ENCODE data around the gene QPCT. TPM values are rescaled to one million over a fixed set of nuclear protein-coding genes. Genes with fewer than 3 reads are reported as not detected.

The QPCT gene
- total RNA-seq, 3 donors from 2014 or later, result 4.3 to 15.8 (median 6.8) TPM

GRCh38 chr2:37326285-37326684, 18.1 kb upstream of the QPCT start:
- DNase-seq (peak in 1 of 3 donors; percentile 43), ATAC-seq (peak; percentile 47)
- TF ChIP-seq CTCF (IDR thresholded peaks at IDR 0.05), result no peak
- H3K4me3 ChIP-seq, result no peak overlapping the region
- no peaks in the 10 kb centered on the region for H3K36me3 ChIP-seq (ENCODE audit: low read depth)
- H3K9me3 ChIP-seq, result no peaks in the 10 kb centered on the region
- intact Hi-C loops (cut with DNase I, micrococcal nuclease), result no loop called here
- peaks cover 18% of the 10 kb centered on the region for H3K4me1 ChIP-seq (ENCODE audit: low read depth)

- peaks cover 18% of the 10 kb centered on the region for H3K4me1 ChIP-seq (ENCODE audit: low read depth)
- no peak overlapping the region for H3K4me3 ChIP-seq
- no peak for TF ChIP-seq CTCF (IDR thresholded peaks at IDR 0.05)
- no peaks in the 10 kb centered on the region for H3K9me3 ChIP-seq
- no peaks in the 10 kb centered on the region for H3K36me3 ChIP-seq (ENCODE audit: low read depth)
- intact Hi-C loops (cut with DNase I, micrococcal nuclease), result no loop called here
- no peak for DNase-seq
- no peak for ATAC-seq
Measured at GRCh38 chr2:37326866-37327634, 17.4 kb upstream of the QPCT start.

GRCh38 chr2:37330681-37331080, 13.7 kb upstream of the QPCT start:
- intact Hi-C loops (cut with DNase I, micrococcal nuclease), result no loop called here
- TF ChIP-seq CTCF (IDR thresholded peaks at IDR 0.05), result no peak
- Histone ChIP-seq H3K36me3 (ENCODE audit: low read depth) (no peaks in the 10 kb centered on the region), H3K4me3 (no peak overlapping the region), H3K4me1 (ENCODE audit: low read depth) (peaks cover 3% of the 10 kb centered on the region), H3K9me3 (no peaks in the 10 kb centered on the region)
- no peak for DNase-seq
- ATAC-seq, result no peak

DNA sequence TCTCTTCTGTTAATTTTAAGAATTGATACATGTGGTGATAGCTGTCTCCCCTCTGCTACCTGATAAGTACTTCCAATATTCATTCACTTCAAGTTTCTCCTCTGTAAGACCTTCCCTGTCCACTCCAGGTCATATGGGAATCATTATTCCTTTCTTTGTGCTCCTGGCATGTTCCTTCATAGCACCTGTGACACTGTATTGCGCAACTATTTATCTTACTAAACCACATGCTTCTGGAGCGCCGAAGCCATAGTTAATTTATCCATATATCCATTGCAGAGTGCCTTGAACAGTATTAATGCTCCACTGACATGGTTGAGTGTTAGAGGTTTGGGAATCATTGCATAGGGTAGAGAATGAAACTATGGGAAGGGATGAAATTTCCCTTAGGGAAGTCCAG, 11.9 kb upstream of the QPCT start:
- no peaks in the 10 kb centered on the region for H3K4me1 ChIP-seq (ENCODE audit: low read depth)
- no peak for TF ChIP-seq CTCF (IDR thresholded peaks at IDR 0.05)

DNA sequence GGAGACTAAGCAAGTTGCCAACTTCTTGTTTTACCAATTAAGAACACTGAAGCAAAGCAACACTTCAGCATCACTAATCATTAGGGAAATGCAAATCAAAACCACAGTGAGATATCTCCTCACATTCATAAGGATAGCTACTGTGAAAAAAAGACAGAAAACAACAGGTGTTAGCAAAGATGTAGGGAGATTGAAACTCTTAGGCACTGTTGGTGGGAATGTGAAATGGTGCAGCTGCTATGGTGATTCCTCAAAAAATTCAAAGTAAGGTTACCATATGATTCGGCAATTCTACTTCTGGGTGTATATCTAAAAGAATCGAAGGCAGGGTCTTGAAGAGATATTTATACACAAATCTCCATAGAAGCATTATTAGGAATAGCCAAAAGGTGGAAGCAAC, 11.2 kb upstream of the QPCT start:
- no peak for ATAC-seq

More for the DNA sequence above, 11.9 kb upstream of the QPCT start:
- Histone ChIP-seq H3K9me3 (no peaks in the 10 kb centered on the region), H3K4me3 (no peak overlapping the region), H3K36me3 (ENCODE audit: low read depth) (no peaks in the 10 kb centered on the region)
- ATAC-seq (no peak), DNase-seq (no peak)
- intact Hi-C loops (cut with DNase I, micrococcal nuclease), result no loop called here

More for the DNA sequence above, 11.2 kb upstream of the QPCT start:
- no peak for DNase-seq
- H3K4me1 ChIP-seq (ENCODE audit: low read depth), result no peaks in the 10 kb centered on the region
- TF ChIP-seq CTCF (IDR thresholded peaks at IDR 0.05), result no peak
- no peak overlapping the region for H3K4me3 ChIP-seq
- H3K9me3 ChIP-seq, result no peaks in the 10 kb centered on the region
- H3K36me3 ChIP-seq (ENCODE audit: low read depth), result no peaks in the 10 kb centered on the region
- intact Hi-C loops (cut with DNase I, micrococcal nuclease), result no loop called here

Measured in mucosa of descending colon (tissue), 3 donors.